Eye (tissue), 1 donor: Measurements from ENCODE around the gene HNRNPA1L2.
"Not testable (repeated sequence)": the region's sequence is repeated elsewhere in the genome, so short reads cannot be mapped to it uniquely, and the experiment has no call there.

Experiments used
- DNase-seq: peaks from one replicate; pipeline ENCODE4 v3.0.0-alpha.2; 2015

HNRNPA1L2 gene

DNA sequence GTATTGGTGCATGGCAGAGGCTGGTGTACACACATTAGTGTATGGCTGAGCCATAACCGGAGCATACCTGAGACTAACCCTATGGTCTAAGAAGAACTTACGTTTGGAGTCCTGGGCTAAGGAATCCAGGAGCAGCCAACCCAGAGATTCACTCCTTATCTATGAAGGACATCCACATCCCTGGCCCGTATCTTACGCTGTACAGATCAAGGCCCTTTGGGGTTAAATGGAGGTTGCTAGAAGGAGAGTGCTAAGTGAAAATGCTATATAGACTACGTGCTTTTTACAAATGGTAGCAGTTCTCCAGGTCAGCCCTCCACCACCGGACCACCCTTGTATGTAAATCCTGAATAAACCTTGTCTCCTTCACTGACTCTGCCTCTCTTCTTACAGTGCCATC, 8.5 kb downstream of the HNRNPA1L2 start:
- peak; percentile 26 for DNase-seq

DNA sequence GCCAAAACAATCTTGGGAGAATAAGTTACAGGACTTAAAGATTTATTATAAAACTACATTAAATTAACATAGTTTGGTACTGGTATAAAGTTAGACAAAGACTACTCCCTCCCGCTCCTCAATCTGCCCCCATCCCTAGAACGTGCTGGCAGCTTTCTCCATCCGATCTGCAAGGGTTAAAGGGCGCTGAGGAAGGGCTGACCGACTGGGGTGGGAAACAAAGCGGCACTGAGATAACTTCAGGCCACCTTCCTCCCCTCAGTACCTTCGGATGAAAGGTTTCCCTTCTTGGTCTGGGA, 9.6 kb downstream of the HNRNPA1L2 start:
- DNase-seq: no peak

DNA sequence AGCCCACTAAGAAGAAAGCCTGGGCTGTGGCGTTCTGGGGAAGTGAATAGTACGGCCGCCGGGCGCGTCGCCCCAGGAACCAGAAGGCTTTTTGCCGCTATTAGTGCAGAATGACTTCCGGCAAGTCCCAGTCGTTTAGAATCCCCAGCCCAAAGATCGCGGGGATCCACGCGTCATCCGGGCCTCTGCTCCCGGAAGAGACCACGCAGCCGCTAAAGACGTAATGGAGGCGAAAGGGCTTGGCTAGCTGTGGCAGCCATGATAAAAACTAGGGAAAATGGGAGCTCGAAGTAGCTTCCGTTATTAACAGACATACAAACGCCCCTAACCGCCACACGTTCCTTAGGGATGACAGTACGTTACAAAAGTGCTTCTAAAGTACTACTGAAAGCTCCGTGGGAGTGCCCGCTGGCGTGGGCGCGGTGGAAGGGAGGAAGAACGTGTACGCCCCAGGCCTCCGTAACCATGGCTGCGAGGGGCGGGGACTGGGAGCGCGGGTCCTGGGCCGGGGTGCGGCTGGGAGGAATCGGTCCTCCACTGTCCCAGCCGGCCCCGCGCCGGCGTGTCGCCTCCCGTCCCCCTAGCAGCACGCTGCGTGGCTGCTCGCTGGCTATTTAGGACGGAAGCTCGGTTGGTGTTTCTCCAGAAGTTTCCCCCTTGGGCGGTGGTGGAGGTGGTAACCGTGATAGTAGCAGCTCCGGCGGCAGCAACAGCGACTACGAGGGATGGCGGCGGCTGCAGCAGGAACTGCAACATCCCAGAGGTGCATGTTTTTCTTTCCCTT, 10.2 kb downstream of the HNRNPA1L2 start, which contains the start of gene SUGT1:
Gene SUGT1 (plus strand): TSS at position 641 of the 784 bp plus-strand sequence. CDS start 85 bp downstream, at position 726.
- DNase-seq: peak; percentile 99

DNA sequence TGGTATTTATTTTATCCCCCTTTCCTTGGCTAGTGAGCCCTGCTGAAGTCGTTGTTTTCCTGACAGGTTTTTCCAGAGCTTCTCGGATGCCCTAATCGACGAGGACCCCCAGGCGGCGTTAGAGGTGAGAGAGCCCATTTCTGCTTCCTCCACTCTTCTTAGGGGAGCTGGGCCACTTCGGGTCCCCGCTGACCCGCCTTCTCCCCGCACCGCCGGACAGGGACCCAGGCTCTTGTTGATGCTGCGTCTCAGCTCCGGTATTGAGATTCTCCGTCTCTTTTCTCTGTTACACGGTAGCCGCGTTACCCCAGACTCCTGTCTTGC, 10.7 kb downstream of the HNRNPA1L2 start:
- DNase-seq: no peak

DNA sequence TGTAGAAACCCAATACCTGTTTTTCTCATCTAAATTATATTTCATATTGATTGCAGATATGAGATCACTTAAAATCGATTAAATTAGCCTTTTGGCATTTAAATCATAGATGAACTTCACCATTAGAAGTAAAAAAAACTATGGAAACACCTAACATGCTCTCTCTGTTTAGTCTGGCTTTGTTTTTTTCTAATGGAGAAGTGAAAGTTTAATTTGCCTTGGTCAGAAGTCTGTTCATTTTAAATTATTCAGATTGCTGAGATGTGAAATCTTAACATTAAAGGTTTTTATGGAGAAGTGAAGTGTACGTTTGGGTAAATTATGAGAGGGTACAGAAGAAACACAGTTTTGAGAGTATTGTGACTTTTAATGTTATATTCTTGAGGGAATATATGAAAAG, 17.1 kb downstream of the HNRNPA1L2 start:
- DNase-seq: no peak

DNA sequence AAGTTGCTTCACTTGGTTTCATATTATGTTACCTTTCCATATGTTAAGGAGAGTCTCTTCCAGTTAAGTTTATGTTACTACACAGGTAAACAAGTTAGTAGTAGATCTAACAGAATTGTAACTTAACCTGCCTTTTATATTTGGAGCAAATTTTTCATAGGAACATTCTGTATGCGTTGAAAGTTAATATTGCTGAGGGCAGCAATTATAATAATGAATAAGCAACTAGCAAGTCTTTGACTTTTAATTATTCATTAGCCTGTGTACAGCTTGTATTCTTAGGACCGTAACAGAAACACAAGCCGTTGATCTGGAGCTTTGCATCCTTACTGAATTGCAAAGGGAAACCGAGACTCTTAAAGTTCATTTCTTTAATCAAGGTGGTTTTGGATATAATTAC, 22.0 kb downstream of the HNRNPA1L2 start:
- no peak for DNase-seq

DNA sequence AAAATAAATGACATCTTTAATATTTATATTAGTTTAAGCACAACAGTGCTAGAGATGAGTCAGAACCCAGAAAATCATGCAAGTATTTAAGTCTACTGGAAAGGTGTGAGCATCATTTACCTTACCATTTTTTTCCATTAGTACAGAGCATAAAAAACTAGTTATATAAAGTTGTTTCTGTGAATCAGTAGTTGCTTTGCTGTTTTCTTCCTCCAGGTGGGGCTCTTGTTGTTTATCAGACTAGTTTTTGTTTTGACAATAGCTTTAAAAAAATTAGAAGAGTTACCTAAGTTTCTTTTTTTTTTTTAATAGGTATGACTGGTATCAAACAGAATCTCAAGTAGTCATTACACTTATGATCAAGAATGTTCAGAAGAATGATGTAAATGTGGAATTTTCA, 23.1 kb downstream of the HNRNPA1L2 start:
- DNase-seq: peak; percentile 27

DNA sequence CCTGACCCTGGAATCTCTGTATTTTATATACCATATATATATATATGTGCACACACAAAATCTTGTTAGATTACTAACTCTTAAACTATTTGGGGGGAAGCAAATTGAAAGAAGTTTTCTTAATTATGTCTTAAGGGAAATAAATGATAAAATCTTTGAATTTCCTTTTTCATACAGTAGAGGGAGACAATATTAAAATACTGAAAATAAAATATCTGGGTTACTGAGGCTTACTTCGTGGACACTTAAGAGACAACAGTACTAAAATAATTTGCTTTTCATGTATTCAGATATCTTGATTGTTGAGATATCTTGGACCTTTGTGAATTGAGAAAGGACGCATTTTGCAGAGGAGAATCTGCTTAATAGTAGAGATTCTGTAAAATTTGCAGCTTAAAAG, 27.4 kb downstream of the HNRNPA1L2 start:
- no peak for DNase-seq

DNA sequence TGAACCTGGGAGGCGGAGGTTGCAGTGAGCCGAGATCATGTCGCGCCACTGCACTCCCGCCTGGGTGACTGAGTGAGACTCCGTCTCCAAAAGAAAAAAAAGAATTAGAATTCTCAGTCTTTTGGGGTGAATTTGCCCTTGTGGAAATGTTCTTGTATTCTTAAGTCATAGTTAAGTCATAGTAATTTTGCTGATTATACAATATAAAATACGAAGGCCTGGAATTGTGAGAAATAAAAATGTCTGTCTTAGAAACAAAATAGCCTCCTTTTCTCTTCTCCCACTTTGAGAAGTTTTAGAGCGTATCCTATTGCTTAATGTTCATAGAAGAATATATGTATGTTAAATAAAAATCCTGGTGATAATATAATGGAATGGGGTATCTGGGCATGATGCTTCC, 28.5 kb downstream of the HNRNPA1L2 start:
- no peak for DNase-seq

DNA sequence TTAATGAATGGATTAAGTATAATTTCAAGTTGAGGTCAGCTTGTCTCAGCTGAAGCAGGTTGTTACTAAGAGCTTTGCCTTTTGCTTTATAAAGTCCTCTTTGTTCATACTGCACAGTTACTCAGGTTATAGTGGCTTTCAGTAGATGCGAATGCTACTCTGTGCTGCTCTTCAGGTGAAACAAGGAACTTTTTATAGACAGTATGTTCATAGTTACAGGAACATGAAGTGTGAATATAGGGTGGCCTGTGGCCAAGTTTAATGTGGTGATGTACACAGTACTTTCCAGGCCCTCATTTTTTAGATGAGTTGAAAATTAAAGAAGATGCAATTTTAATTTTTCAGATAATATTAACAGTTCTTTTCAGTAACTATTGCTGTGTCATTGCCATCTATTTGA, 31.2 kb downstream of the HNRNPA1L2 start:
- DNase-seq: no peak

DNA sequence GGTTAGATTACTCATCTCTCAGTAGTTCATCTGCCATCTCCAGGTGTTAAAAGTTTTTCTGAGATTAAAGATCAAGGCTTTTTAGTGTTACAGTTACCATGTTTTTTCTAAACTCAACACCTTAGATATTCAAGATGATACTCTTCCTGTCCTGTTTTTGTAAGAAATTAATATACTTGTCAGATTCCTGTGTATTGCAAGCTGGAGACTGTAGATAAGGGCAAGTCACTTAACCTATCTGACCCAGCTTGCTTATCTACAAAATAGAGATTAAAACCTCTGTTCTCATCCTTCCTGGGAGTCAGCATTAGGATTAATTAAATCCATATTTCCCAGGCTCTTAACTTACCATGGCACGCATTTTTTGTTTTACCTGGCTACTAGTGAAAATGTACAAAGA, 35.6 kb downstream of the HNRNPA1L2 start:
- no peak for DNase-seq

DNA sequence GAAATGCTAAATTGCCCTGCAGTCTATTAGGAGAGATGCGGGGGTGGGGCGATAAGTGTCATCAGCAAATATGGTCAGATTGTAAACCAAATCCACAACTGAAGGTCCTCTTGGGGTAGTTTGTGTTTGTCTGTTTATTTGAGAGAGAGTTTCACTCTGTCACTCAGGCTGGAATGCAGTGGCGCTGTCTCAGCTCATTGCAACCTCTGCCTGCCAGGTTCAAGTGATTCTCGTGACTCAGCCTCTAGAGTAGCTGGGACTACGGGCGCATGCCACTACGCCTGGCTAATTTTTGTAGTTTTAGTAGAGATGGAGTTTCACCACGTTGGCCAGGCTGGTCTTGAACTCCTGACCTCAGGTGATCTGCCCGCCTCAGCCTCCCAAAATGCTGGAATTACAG, 43.6 kb downstream of the HNRNPA1L2 start:
- DNase-seq: not testable (repeated sequence)

DNA sequence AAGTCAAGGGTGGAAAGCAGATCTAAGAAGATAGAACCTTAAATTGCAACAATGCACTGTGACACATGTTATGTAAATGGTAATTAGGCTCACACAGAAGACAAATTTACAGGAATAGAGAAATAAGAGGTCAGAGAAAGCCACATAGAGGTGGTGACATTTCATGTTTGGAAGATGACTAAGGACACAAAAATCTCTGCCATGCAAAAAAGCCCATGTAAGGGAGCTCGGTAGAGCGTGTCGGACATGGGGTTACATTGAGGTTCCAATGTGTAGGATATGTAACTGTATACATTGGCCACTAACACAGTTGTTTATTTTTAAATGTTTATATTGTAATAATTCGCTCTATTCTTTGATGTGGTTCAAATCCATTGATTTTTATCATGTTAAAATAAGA, 44.1 kb downstream of the HNRNPA1L2 start:
- no peak for DNase-seq
